ENCODE measurements around the gene TSPAN4. TPM values are rescaled to one million over a fixed set of nuclear protein-coding genes. Genes with fewer than 3 reads are reported as not detected.

TSPAN4 gene
- total RNA-seq, 1 donor from 2014 or later, result 2.3 TPM

DNA sequence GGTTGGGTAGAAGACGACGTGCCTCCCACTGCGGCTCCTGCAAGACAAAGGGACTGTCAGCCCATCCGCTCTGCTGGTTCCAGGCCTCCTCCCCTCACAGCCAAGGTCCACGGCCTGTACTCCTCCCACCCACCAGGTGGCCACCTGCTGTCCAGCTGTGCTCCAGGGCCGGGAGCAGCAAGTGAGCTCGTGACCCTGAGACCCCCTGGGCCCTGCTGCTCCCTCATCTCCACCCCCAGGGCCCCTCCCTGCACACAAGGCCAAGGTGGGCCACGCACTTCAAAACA is 27.4 kb downstream of the TSPAN4 start:
- no peak for DNase-seq
- H3K9me3 Mint-ChIP-seq, result no peaks in the 10 kb centered on the region
- TF ChIP-seq CTCF (IDR thresholded peaks at IDR 0.05), result no peak
- CTCF ChIA-PET, result no interaction called here
- no peak overlapping the region for H3K4me3 Mint-ChIP-seq
- ATAC-seq (ENCODE audit: low read depth), result no peak
- no peaks in the 10 kb centered on the region for H3K4me1 Mint-ChIP-seq
- H3K36me3 Mint-ChIP-seq (ENCODE audit: low read depth), result peaks cover 13% of the 10 kb centered on the region
- no peak overlapping the region for H3K27ac Mint-ChIP-seq
- intact Hi-C loops (cut with micrococcal nuclease), result no loop called here
- no peaks in the 10 kb centered on the region for H3K27me3 Mint-ChIP-seq
- POLR2A ChIA-PET, result no interaction called here

- POLR2A ChIA-PET, result no interaction called here
- H3K4me1 Mint-ChIP-seq, result no peaks in the 10 kb centered on the region
- intact Hi-C loops (cut with micrococcal nuclease), result no loop called here
Observed at GRCh38 chr11:870418-870817, 27.8 kb downstream of the TSPAN4 start.

GRCh38 chr11:871472-871871 is 28.8 kb downstream of the TSPAN4 start:
- POLR2A ChIA-PET, result no interaction called here
- intact Hi-C loops (cut with micrococcal nuclease), result no loop called here
- CTCF ChIA-PET, result no interaction called here
- no peaks in the 10 kb centered on the region for H3K27me3 Mint-ChIP-seq
- H3K36me3 Mint-ChIP-seq (ENCODE audit: low read depth), result peaks cover 22% of the 10 kb centered on the region
- H3K9me3 Mint-ChIP-seq, result no peaks in the 10 kb centered on the region
- H3K4me3 Mint-ChIP-seq, result no peak overlapping the region
- no peak for ATAC-seq (ENCODE audit: low read depth)
- no peak for TF ChIP-seq CTCF (IDR thresholded peaks at IDR 0.05)
- no peak for DNase-seq
- no peak overlapping the region for H3K27ac Mint-ChIP-seq
- H3K4me1 Mint-ChIP-seq, result no peaks in the 10 kb centered on the region

More at GRCh38 chr11:870418-870817, 27.8 kb downstream of the TSPAN4 start:
- H3K27me3 Mint-ChIP-seq, result no peaks in the 10 kb centered on the region
- peaks cover 16% of the 10 kb centered on the region for H3K36me3 Mint-ChIP-seq (ENCODE audit: low read depth)
- H3K4me3 Mint-ChIP-seq, result no peak overlapping the region
- CTCF ChIA-PET, result no interaction called here
- TF ChIP-seq CTCF (IDR thresholded peaks at IDR 0.05), result no peak
- ATAC-seq (ENCODE audit: low read depth) (no peak), DNase-seq (no peak)
- no peak overlapping the region for H3K27ac Mint-ChIP-seq
- no peaks in the 10 kb centered on the region for H3K9me3 Mint-ChIP-seq

DNA sequence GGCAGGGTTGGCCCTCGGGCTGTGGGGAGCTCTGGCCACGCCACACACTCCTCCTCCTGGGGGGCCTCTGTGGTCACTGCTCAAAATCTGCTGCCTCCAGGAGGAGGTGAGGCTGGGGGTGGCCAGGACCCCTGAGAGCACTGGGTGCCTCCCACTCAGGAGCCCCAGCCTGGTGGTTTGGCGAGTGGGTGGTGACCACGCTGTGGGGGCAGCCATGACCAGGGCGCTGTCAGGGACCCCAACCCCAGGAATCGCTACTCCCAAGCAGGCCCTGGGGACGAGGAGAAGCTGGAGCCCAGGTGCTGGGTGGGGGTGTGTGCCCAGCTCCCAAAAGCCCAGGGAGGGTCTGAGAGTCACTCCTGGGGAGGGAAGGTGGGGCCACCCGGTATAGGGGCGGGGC is 30.1 kb downstream of the TSPAN4 start:
- Mint-ChIP-seq H3K36me3 (ENCODE audit: low read depth) (peaks cover 25% of the 10 kb centered on the region), H3K4me3 (no peak overlapping the region), H3K4me1 (no peaks in the 10 kb centered on the region), H3K9me3 (no peaks in the 10 kb centered on the region), H3K27ac (no peak overlapping the region), H3K27me3 (no peaks in the 10 kb centered on the region)
- POLR2A ChIA-PET, result no interaction called here
- ATAC-seq (ENCODE audit: low read depth) (no peak), DNase-seq (no peak)
- TF ChIP-seq CTCF (IDR thresholded peaks at IDR 0.05), result no peak
- CTCF ChIA-PET, result no interaction called here
- intact Hi-C loops (cut with micrococcal nuclease), result no loop called here

DNA sequence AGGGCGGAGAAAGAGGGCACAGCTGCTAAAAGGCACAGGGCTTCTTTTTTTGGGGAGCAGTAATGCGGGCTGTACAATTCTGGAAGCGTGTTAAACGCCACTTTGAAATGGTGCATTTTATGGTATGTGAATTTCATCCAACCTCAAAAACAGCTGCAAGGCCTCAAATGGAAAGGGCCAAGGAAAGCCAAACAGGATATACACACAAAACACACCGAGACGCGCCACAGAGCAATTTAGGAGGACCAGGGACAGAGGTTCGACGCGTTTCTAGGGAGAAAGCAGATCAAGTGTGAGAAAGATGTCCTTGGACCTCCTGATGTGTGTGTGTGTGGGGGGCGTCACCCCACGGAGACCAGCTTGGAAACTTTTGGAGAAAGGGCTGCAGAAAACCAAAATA is 31.1 kb downstream of the TSPAN4 start:
- Mint-ChIP-seq H3K4me1 (no peaks in the 10 kb centered on the region), H3K27ac (no peak overlapping the region), H3K27me3 (no peaks in the 10 kb centered on the region), H3K9me3 (no peaks in the 10 kb centered on the region), H3K36me3 (ENCODE audit: low read depth) (peaks cover 23% of the 10 kb centered on the region), H3K4me3 (no peak overlapping the region)
- intact Hi-C loops (cut with micrococcal nuclease), result no loop called here
- DNase-seq (no peak), ATAC-seq (ENCODE audit: low read depth) (no peak)
- ChIA-PET CTCF (no interaction called here), POLR2A (interaction anchor here (0.7 kb wide), 1 partner anchor 78 kb away, joined by 5 read pairs; no protein-coding TSS in a partner anchor)
- TF ChIP-seq CTCF (IDR thresholded peaks at IDR 0.05), result no peak
